Endothelial cell of umbilical vein (primary cell): Measurements from ENCODE around the gene SMAD6. TPM values are rescaled to one million over a fixed set of nuclear protein-coding genes. Genes with fewer than 3 reads are reported as not detected.

Source experiments
- BruUV-seq: library from RNA; stranded (reverse); fragments of 400-500 nt; replicated peaks from 2 replicates; lab custom pipeline; 2021; lab: Mats Ljungman, UMichigan
- CTCF ChIA-PET: fragments of 300-600, 350-600 bp; sonication (Branson Sonifier 250); formaldehyde crosslinking; loops from one replicate; lab custom pipeline; 2021; ENCODE audit warnings: antibody characterized with exemption, inconsistent platforms; lab: Charles Lee
- POLR2A ChIA-PET: fragments of 300-600, 350-600 bp; sonication (Branson Sonifier 250); formaldehyde crosslinking; loops from one replicate; lab custom pipeline; 2021; ENCODE audit warnings: antibody characterized with exemption, inconsistent platforms; lab: Charles Lee
- DNase-seq: peaks from one replicate; pipeline ENCODE4 v3.0.0-alpha.2; 2011; ENCODE audit warnings: low read depth, low spot score
- FAIRE-seq: peaks from 2 replicates; lab custom pipeline; 2011; peaks lifted over from hg19 to GRCh38; lab: Jason Lieb, UNC
- H2AFZ ChIP-seq: 2 replicates; pipeline ENCODE4 v1.6.0; 2012; ENCODE audit warnings: low read depth, low read length, control low read depth, inconsistent platforms
- H3K27ac ChIP-seq: 2 replicates; pipeline ENCODE4 v1.5.1; 2011; ENCODE audit warnings: low read depth, mild to moderate bottlenecking, control low read depth, low read length, moderate library complexity; ENCODE audit not compliant: insufficient read depth
- H3K27me3 ChIP-seq, 2 experiments: 2 replicates each; pipeline versions ENCODE4 v1.6.0 to v1.6.1; 2011; ENCODE audit warnings: low read length in 2 of 2, mixed read lengths in 1 of 2; ENCODE audit not compliant: control insufficient read depth in 2 of 2, insufficient read depth in 2 of 2
- H3K36me3 ChIP-seq, 2 experiments: 2 replicates in 1 of 2; 3 replicates in 1 of 2; pipeline ENCODE4 v1.5.1; 2011; ENCODE audit warnings: low read length in 2 of 2, mild to moderate bottlenecking in 1 of 2, moderate library complexity in 1 of 2; ENCODE audit not compliant: control insufficient read depth in 2 of 2, insufficient read depth in 2 of 2; ENCODE audit errors: extremely low read depth in 1 of 2
- H3K4me1 ChIP-seq: 3 replicates; pipeline ENCODE4 v1.5.1; 2011; ENCODE audit warnings: mild to moderate bottlenecking, low read length; ENCODE audit not compliant: control insufficient read depth, insufficient read depth; ENCODE audit errors: extremely low read depth
- H3K4me2 ChIP-seq: 2 replicates; pipeline ENCODE4 v1.6.1; 2011; ENCODE audit warnings: low read length, control low read depth, mixed read lengths; ENCODE audit not compliant: insufficient read depth
- H3K4me3 ChIP-seq, 3 experiments: fragments of 200-600 bp in 1 of 3; sonication (generic), shearing (Covaris generic) in 1 of 3; replicated peaks in 1 of 3; 2 replicates each; pipeline ENCODE4 v1.5.1; 2011 to 2016; ENCODE audit warnings: control low read depth in 3 of 3, low read length in 3 of 3, mild to moderate bottlenecking in 2 of 3, inconsistent platforms in 1 of 3, low read depth in 1 of 3, moderate library complexity in 1 of 3; ENCODE audit not compliant: insufficient read depth in 1 of 3
- H3K79me2 ChIP-seq: 2 replicates; pipeline ENCODE4 v1.6.0; 2012; ENCODE audit warnings: low read length, inconsistent platforms; ENCODE audit not compliant: control insufficient read depth, insufficient read depth
- H3K9ac ChIP-seq: replicated peaks from 2 replicates; pipeline ENCODE3; 2011; ENCODE audit warnings: low read length, control low read depth; ENCODE audit not compliant: insufficient read depth; ENCODE audit errors: extremely low read depth
- H3K9me1 ChIP-seq: replicated peaks from 3 replicates; pipeline ENCODE4 v1.6.0; 2011; ENCODE audit warnings: mild to moderate bottlenecking, low read length; ENCODE audit not compliant: control insufficient read depth, insufficient read depth; ENCODE audit errors: extremely low read depth
- H3K9me3 ChIP-seq: replicated peaks from 2 replicates; pipeline ENCODE4 v1.5.1; 2012; ENCODE audit warnings: low read length, inconsistent platforms; ENCODE audit not compliant: control insufficient read depth, insufficient read depth
- H4K20me1 ChIP-seq: replicated peaks from 2 replicates; pipeline ENCODE3; 2011; ENCODE audit warnings: mild to moderate bottlenecking, low read length; ENCODE audit not compliant: control insufficient read depth, insufficient read depth; ENCODE audit errors: extremely low read depth
- EZH2 ChIP-seq: IDR thresholded peaks from 2 replicates; pipeline ENCODE4 v1.6.1; 2012; ENCODE audit warnings: borderline replicate concordance, low read depth, mild to moderate bottlenecking, moderate library complexity, low read length, inconsistent platforms; ENCODE audit not compliant: severe bottlenecking
- FOS ChIP-seq: IDR thresholded peaks from 2 replicates; pipeline ENCODE4 v1.6.1; 2011; ENCODE audit warnings: mild to moderate bottlenecking, low read length, moderate library complexity, borderline replicate concordance; ENCODE audit not compliant: insufficient read depth
- GATA2 ChIP-seq: IDR thresholded peaks from 2 replicates; pipeline ENCODE4 v1.7.0; 2011; ENCODE audit warnings: low read depth, mild to moderate bottlenecking, moderate library complexity, mixed read lengths, low read length; ENCODE audit not compliant: insufficient read length, insufficient read depth
- JUN ChIP-seq: IDR thresholded peaks from 2 replicates; pipeline ENCODE4 v1.6.1; 2011; ENCODE audit warnings: borderline replicate concordance, low read depth; ENCODE audit not compliant: insufficient read length, insufficient read depth
- MYC ChIP-seq: IDR thresholded peaks from one replicate; pipeline ENCODE4 v1.6.1; 2011; ENCODE audit warnings: mild to moderate bottlenecking, low read depth, low read length
- POLR2A ChIP-seq: IDR thresholded peaks from 2 replicates; pipeline ENCODE4 v1.6.1; 2012; ENCODE audit warnings: low read depth, mild to moderate bottlenecking, control low read depth, low read length
- POLR2AphosphoS5 ChIP-seq: IDR thresholded peaks from 2 replicates; pipeline ENCODE4 v1.6.1; 2012; ENCODE audit warnings: low read depth, mild to moderate bottlenecking, control low read depth, low read length, moderate library complexity; ENCODE audit not compliant: insufficient read depth
- dilution Hi-C: fragments of 300-500 bp; cut with MboI; formaldehyde crosslinking; loops from one replicate; pipeline ENCODE4 v1.15.0; 2019; ENCODE audit warnings: low sequenced_read_pairs; ENCODE audit not compliant: extremely low pct_ligation_motif_present
- intact Hi-C: fragments of 100-400 bp; cut with micrococcal nuclease; formaldehyde crosslinking; loops from one replicate; pipeline ENCODE4 v1.10.0; 2022
- polyA plus RNA-seq, 4 experiments: library from polyadenylated mRNA; depleted of rRNA in 3 of 4; stranded (reverse) in 3 of 4; unstranded in 1 of 4; fragments of >200 nt; gene quantifications; 2 replicates each; pipeline versions ENCODE4 v1.2.1 to v1.2.3, GENCODE V29; 2011 to 2012; ENCODE audit warnings: missing spikeins in 1 of 4
- total RNA-seq: library from RNA; stranded (reverse); gene quantifications from 2 replicates; pipeline ENCODE4 v1.2.3, GENCODE V29; 2021
- TF ChIP-seq, protein P1 (sequence below): IDR thresholded peaks from 2 replicates; pipeline ENCODE4 v1.6.1; 2011; ENCODE audit not compliant: insufficient read depth, insufficient read length
- TF ChIP-seq, protein P2 (sequence below), 2 donors: IDR thresholded peaks; 1 replicate in 1 of 2; 2 replicates in 1 of 2; pipeline ENCODE4 v1.5.1; 2011; ENCODE audit warnings: low read length in 2 of 2, mild to moderate bottlenecking in 2 of 2, moderate library complexity in 2 of 2, control low read depth in 1 of 2, inconsistent platforms in 1 of 2, low read depth in 1 of 2; ENCODE audit not compliant: insufficient read depth in 1 of 2; ENCODE audit errors: extremely low read depth in 1 of 2

The SMAD6 gene
- total and polyA plus RNA-seq, 2 donors (not counting 3 experiments of a cell fraction or from before 2014, with no cell fraction given), result 7.3 to 12.5 TPM

DNA sequence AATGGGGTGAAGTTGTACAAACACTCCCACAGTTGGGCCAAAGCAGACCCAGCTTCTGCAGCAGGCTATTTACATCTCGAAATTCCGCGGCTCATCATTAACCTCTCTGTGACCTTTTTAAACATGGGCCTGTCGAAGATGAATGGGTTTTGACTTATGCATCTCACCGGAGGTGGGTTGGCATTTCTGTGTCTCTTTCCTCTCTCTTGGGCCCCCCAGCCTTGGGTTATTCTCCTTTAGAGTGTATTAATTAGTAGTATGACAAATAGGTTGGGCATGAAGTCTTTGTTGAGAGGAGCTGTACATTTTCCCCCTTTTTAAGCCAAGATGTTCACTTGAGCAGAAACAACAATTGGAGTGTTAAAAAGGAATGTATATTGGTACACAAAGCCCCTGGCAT lies 9.8 kb downstream of the SMAD6 start:
- DNase-seq (no peak), FAIRE-seq (no peak)
- H3K9me1 ChIP-seq, result no peaks in the 10 kb centered on the region
- TF ChIP-seq MYC, result no peak
- TF ChIP-seq GATA2, result no peak
- TF ChIP-seq FOS, result no peak
- TF ChIP-seq JUN, result no peak
- TF ChIP-seq POLR2A, result no peak
- TF ChIP-seq, protein P1, sequence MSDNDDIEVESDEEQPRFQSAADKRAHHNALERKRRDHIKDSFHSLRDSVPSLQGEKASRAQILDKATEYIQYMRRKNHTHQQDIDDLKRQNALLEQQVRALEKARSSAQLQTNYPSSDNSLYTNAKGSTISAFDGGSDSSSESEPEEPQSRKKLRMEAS, result no peak
- no peak for TF ChIP-seq POLR2AphosphoS5
- TF ChIP-seq, protein P2, sequence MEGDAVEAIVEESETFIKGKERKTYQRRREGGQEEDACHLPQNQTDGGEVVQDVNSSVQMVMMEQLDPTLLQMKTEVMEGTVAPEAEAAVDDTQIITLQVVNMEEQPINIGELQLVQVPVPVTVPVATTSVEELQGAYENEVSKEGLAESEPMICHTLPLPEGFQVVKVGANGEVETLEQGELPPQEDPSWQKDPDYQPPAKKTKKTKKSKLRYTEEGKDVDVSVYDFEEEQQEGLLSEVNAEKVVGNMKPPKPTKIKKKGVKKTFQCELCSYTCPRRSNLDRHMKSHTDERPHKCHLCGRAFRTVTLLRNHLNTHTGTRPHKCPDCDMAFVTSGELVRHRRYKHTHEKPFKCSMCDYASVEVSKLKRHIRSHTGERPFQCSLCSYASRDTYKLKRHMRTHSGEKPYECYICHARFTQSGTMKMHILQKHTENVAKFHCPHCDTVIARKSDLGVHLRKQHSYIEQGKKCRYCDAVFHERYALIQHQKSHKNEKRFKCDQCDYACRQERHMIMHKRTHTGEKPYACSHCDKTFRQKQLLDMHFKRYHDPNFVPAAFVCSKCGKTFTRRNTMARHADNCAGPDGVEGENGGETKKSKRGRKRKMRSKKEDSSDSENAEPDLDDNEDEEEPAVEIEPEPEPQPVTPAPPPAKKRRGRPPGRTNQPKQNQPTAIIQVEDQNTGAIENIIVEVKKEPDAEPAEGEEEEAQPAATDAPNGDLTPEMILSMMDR (IDR thresholded peaks at IDR 0.05; ENCODE audit: extremely low read depth in 1 of 2, insufficient read depth in 1 of 2, low read depth in 1 of 2, low read length in 2 of 2), result no peak
- no peak for TF ChIP-seq EZH2
- H3K27ac ChIP-seq, result no peak overlapping the region
- no TSS peak for BruUV-seq
- no peak overlapping the region for H2AFZ ChIP-seq
- POLR2A ChIA-PET, result no interaction called here
- no peaks in the 10 kb centered on the region for H3K27me3 ChIP-seq
- H3K4me2 ChIP-seq, result no peak overlapping the region
- H3K9ac ChIP-seq, result no peak overlapping the region
- H3K4me1 ChIP-seq, result peaks cover 35% of the 10 kb centered on the region
- intact Hi-C loops, result no loop called here
- CTCF ChIA-PET, result interaction anchor here (0.6 to 1.6 kb wide), 5 partner anchors 9 to 140 kb away, joined by 3 to 9 read pairs (median 6); no protein-coding TSS in a partner anchor
- no peak overlapping the region for H3K4me3 ChIP-seq
- peaks cover 0 to 8% of the 10 kb centered on the region in 2 experiments for H3K36me3 ChIP-seq
- dilution Hi-C loops, result no loop called here
- peaks cover 3% of the 10 kb centered on the region for H3K79me2 ChIP-seq
- H3K9me3 ChIP-seq, result no peaks in the 10 kb centered on the region
- H4K20me1 ChIP-seq, result no peaks in the 10 kb centered on the region
